ENCODE data around the gene MRPL44.

GRCh38 chr2:223969315-223969714 lies 12.1 kb downstream of the MRPL44 start:
- TF ChIP-seq NR2C2 (CRISPR knock-in tag; IDR thresholded peaks at IDR 0.05; ENCODE audit: borderline replicate concordance): no peak
- no peak for TF ChIP-seq ZNF33B (CRISPR knock-in tag; IDR thresholded peaks at IDR 0.05)
- no peak for TF ChIP-seq PRDM4 (CRISPR knock-in tag; IDR thresholded peaks at IDR 0.05; ENCODE audit: borderline replicate concordance)
- TF ChIP-seq CTCF (CRISPR knock-in tag; IDR thresholded peaks at IDR 0.05): no peak
- no peak for TF ChIP-seq CHD2 (IDR thresholded peaks at IDR 0.05; ENCODE audit: low read depth, low read length)
- no peak for TF ChIP-seq TAF1 (CRISPR knock-in tag; IDR thresholded peaks at IDR 0.05)
- TF ChIP-seq MAZ (IDR thresholded peaks at IDR 0.05; ENCODE audit: borderline replicate concordance, low read depth, low read length): no peak
- no peak for TF ChIP-seq MAZ (CRISPR knock-in tag; IDR thresholded peaks at IDR 0.05; ENCODE audit: low read depth)
- TF ChIP-seq PTBP1 (IDR thresholded peaks at IDR 0.05; ENCODE audit: low read depth, low read length, poor library complexity, severe bottlenecking): no peak
- no peak for TF ChIP-seq NFIC (IDR thresholded peaks at IDR 0.05; ENCODE audit: low read length)
- TF ChIP-seq SNAPC5 (CRISPR knock-in tag; IDR thresholded peaks at IDR 0.05; ENCODE audit: borderline replicate concordance): no peak
- no peak for TF ChIP-seq NCOA5 (CRISPR knock-in tag; IDR thresholded peaks at IDR 0.05)
- peak; percentile 21; the same call in 1 of the 2 replicates for TF ChIP-seq ZNF740 (CRISPR knock-in tag; IDR thresholded peaks at IDR 0.05)
- no peak for TF ChIP-seq ZFP91 (CRISPR knock-in tag; IDR thresholded peaks at IDR 0.05; ENCODE audit: borderline replicate concordance)
- no peak for TF ChIP-seq POLR2AphosphoS2 (IDR thresholded peaks at IDR 0.05; ENCODE audit: low read depth, low read length)

Data from HepG2 (cell line).